Fibroblast of skin of right biceps (primary cell): ENCODE measurements around the gene BMAL2.

Experiments used
- DNase-seq: peaks from one replicate; pipeline ENCODE4 v3.0.0-alpha.2; 2013

The BMAL2 gene

GRCh38 chr12:27330846-27331245 lies 1.8 kb upstream of the BMAL2 start:
- no peak for DNase-seq

- peak; percentile 92 for DNase-seq
Observed at GRCh38 chr12:27331291-27331926, 1.2 kb upstream of the BMAL2 start.

GRCh38 chr12:27331927-27332324 lies 710 bp upstream of the BMAL2 start:
- DNase-seq, result peak; percentile 22

GRCh38 chr12:27332407-27332713 lies 276 bp upstream of the BMAL2 start:
- DNase-seq, result no peak

GRCh38 chr12:27333403-27334009 lies 870 bp downstream of the BMAL2 start:
- no peak for DNase-seq

GRCh38 chr12:27334042-27334720 lies 1.5 kb downstream of the BMAL2 start:
- no peak for DNase-seq

- DNase-seq, result no peak
Observed at GRCh38 chr12:27334721-27335082, 2.1 kb downstream of the BMAL2 start.

GRCh38 chr12:27335364-27336281 lies 3.0 kb downstream of the BMAL2 start:
- no peak for DNase-seq

- no peak for DNase-seq
Observed at GRCh38 chr12:27336282-27336653, 3.6 kb downstream of the BMAL2 start.

- DNase-seq, result no peak
Observed at GRCh38 chr12:27337376-27337775, 4.7 kb downstream of the BMAL2 start.

GRCh38 chr12:27338473-27338872 lies 5.8 kb downstream of the BMAL2 start:
- DNase-seq, result no peak

- DNase-seq, result no peak
Observed at GRCh38 chr12:27340971-27341370, 8.3 kb downstream of the BMAL2 start.

- no peak for DNase-seq
Observed at GRCh38 chr12:27342536-27342935, 9.9 kb downstream of the BMAL2 start.

- peak; percentile 94 for DNase-seq
Observed at GRCh38 chr12:27343255-27344000, 10.8 kb downstream of the BMAL2 start.

- no peak for DNase-seq
Observed at GRCh38 chr12:27344246-27344645, 11.6 kb downstream of the BMAL2 start.

- DNase-seq, result no peak
Observed at GRCh38 chr12:27344760-27345159, 12.1 kb downstream of the BMAL2 start.

- DNase-seq, result no peak
Observed at GRCh38 chr12:27345376-27345775, 12.7 kb downstream of the BMAL2 start.

GRCh38 chr12:27347779-27348178 lies 15.1 kb downstream of the BMAL2 start:
- DNase-seq, result no peak

GRCh38 chr12:27351476-27351875 lies 18.8 kb downstream of the BMAL2 start:
- no peak for DNase-seq

GRCh38 chr12:27355486-27355885 lies 22.9 kb downstream of the BMAL2 start:
- DNase-seq, result no peak

- no peak for DNase-seq
Observed at GRCh38 chr12:27355979-27356378, 23.3 kb downstream of the BMAL2 start.

- peak; percentile 53 for DNase-seq
Observed at GRCh38 chr12:27359578-27360340, 27.1 kb downstream of the BMAL2 start.
